ENCODE data around the gene ZNF469.

Gene ZNF469

GRCh38 chr16:88345031-88345720 is 37.6 kb upstream of the ZNF469 start:
- H3K36me3 Mint-ChIP-seq = no peaks in the 10 kb centered on the region
- no peak overlapping the region for H3K4me3 Mint-ChIP-seq
- no peaks in the 10 kb centered on the region for H3K9me3 Mint-ChIP-seq
- no peak overlapping the region for H3K27ac Mint-ChIP-seq
- no peaks in the 10 kb centered on the region for H3K27me3 Mint-ChIP-seq
- H3K4me1 Mint-ChIP-seq = peaks cover 4% of the 10 kb centered on the region

GRCh38 chr16:88345721-88346560 is 36.8 kb upstream of the ZNF469 start:
- no peaks in the 10 kb centered on the region for H3K9me3 Mint-ChIP-seq
- H3K36me3 Mint-ChIP-seq = no peaks in the 10 kb centered on the region
- peaks cover 4% of the 10 kb centered on the region for H3K4me1 Mint-ChIP-seq
- H3K27ac Mint-ChIP-seq = no peak overlapping the region
- no peak overlapping the region for H3K4me3 Mint-ChIP-seq
- H3K27me3 Mint-ChIP-seq = no peaks in the 10 kb centered on the region

- no peaks in the 10 kb centered on the region for H3K36me3 Mint-ChIP-seq
- no peaks in the 10 kb centered on the region for H3K9me3 Mint-ChIP-seq
- no peak overlapping the region for H3K27ac Mint-ChIP-seq
- no peaks in the 10 kb centered on the region for H3K27me3 Mint-ChIP-seq
- no peak overlapping the region for H3K4me3 Mint-ChIP-seq
- H3K4me1 Mint-ChIP-seq = peaks cover 4% of the 10 kb centered on the region
Observed at GRCh38 chr16:88346680-88347505, 35.9 kb upstream of the ZNF469 start.

- Mint-ChIP-seq H3K27ac (no peak overlapping the region), H3K4me1 (peaks cover 4% of the 10 kb centered on the region), H3K36me3 (no peaks in the 10 kb centered on the region)
Observed at GRCh38 chr16:88347656-88348376, 34.9 kb upstream of the ZNF469 start.

GRCh38 chr16:88348377-88349152 is 34.2 kb upstream of the ZNF469 start:
- H3K36me3 Mint-ChIP-seq = no peaks in the 10 kb centered on the region
- H3K4me1 Mint-ChIP-seq = peaks cover 4% of the 10 kb centered on the region
- no peak overlapping the region for H3K4me3 Mint-ChIP-seq

More at GRCh38 chr16:88347656-88348376, 34.9 kb upstream of the ZNF469 start:
- no peaks in the 10 kb centered on the region for H3K9me3 Mint-ChIP-seq
- no peak overlapping the region for H3K4me3 Mint-ChIP-seq
- H3K27me3 Mint-ChIP-seq = no peaks in the 10 kb centered on the region

GRCh38 chr16:88349153-88349902 is 33.4 kb upstream of the ZNF469 start:
- no peaks in the 10 kb centered on the region for H3K9me3 Mint-ChIP-seq
- no peak overlapping the region for H3K27ac Mint-ChIP-seq
- no peaks in the 10 kb centered on the region for H3K27me3 Mint-ChIP-seq
- H3K4me1 Mint-ChIP-seq = peaks cover 4% of the 10 kb centered on the region
- H3K4me3 Mint-ChIP-seq = no peak overlapping the region
- H3K36me3 Mint-ChIP-seq = no peaks in the 10 kb centered on the region

More at GRCh38 chr16:88348377-88349152, 34.2 kb upstream of the ZNF469 start:
- Mint-ChIP-seq H3K9me3 (no peaks in the 10 kb centered on the region), H3K27me3 (no peaks in the 10 kb centered on the region), H3K27ac (no peak overlapping the region)

- Mint-ChIP-seq H3K36me3 (no peaks in the 10 kb centered on the region), H3K27ac (no peak overlapping the region), H3K9me3 (no peaks in the 10 kb centered on the region), H3K4me1 (peaks cover 4% of the 10 kb centered on the region), H3K27me3 (no peaks in the 10 kb centered on the region), H3K4me3 (no peak overlapping the region)
Observed at GRCh38 chr16:88349903-88350900, 32.6 kb upstream of the ZNF469 start.

GRCh38 chr16:88350922-88351321 is 31.8 kb upstream of the ZNF469 start:
- Mint-ChIP-seq H3K27me3 (no peaks in the 10 kb centered on the region), H3K4me1 (peaks cover 4% of the 10 kb centered on the region), H3K27ac (no peak overlapping the region), H3K9me3 (no peaks in the 10 kb centered on the region), H3K36me3 (no peaks in the 10 kb centered on the region), H3K4me3 (no peak overlapping the region)

- Mint-ChIP-seq H3K4me3 (no peak overlapping the region), H3K27ac (no peak overlapping the region), H3K36me3 (no peaks in the 10 kb centered on the region), H3K4me1 (peaks cover 4% of the 10 kb centered on the region), H3K9me3 (no peaks in the 10 kb centered on the region), H3K27me3 (no peaks in the 10 kb centered on the region)
Observed at GRCh38 chr16:88351491-88352101, 31.2 kb upstream of the ZNF469 start.

GRCh38 chr16:88352261-88353200 is 30.2 kb upstream of the ZNF469 start:
- Mint-ChIP-seq H3K36me3 (no peaks in the 10 kb centered on the region), H3K9me3 (no peaks in the 10 kb centered on the region), H3K27me3 (no peaks in the 10 kb centered on the region), H3K4me3 (no peak overlapping the region), H3K4me1 (peaks cover 4% of the 10 kb centered on the region), H3K27ac (no peak overlapping the region)

GRCh38 chr16:88353232-88353631 is 29.5 kb upstream of the ZNF469 start:
- Mint-ChIP-seq H3K36me3 (no peaks in the 10 kb centered on the region), H3K27ac (no peak overlapping the region), H3K9me3 (no peaks in the 10 kb centered on the region), H3K27me3 (no peaks in the 10 kb centered on the region), H3K4me3 (no peak overlapping the region), H3K4me1 (peaks cover 1% of the 10 kb centered on the region)

GRCh38 chr16:88353691-88354090 is 29.1 kb upstream of the ZNF469 start:
- Mint-ChIP-seq H3K9me3 (no peaks in the 10 kb centered on the region), H3K36me3 (no peaks in the 10 kb centered on the region), H3K27ac (no peak overlapping the region), H3K4me3 (no peak overlapping the region), H3K27me3 (no peaks in the 10 kb centered on the region), H3K4me1 (no peaks in the 10 kb centered on the region)
